GM19023 (cell line): Measurements from ENCODE around the gene PPOX.
A peak's percentile ranks its signal among the peaks of the same experiment; 100 is the strongest.

Source experiments
- ATAC-seq: cut with Tn5 transposase; IDR thresholded peaks from one replicate; pipeline ENCODE4 v1.9.1; 2021; ENCODE audit warnings: mild to moderate bottlenecking, moderate library complexity; ENCODE audit not compliant: unreplicated experiment

Gene PPOX

GRCh38 chr1:161153176-161153575 is 13.1 kb upstream of the PPOX start:
- ATAC-seq, result no peak

GRCh38 chr1:161153682-161154337 is 12.4 kb upstream of the PPOX start, which contains the start of gene UFC1:
Gene UFC1, plus strand, starts transcription at chr1:161153978. Its CDS starts 20 bp downstream, at chr1:161153998.
- ATAC-seq, result peak; percentile 94

- no peak for ATAC-seq
Measured at GRCh38 chr1:161157867-161158266, 8.4 kb upstream of the PPOX start.

- ATAC-seq, result no peak
Measured at GRCh38 chr1:161158316-161159010, 7.8 kb upstream of the PPOX start.

- peak; percentile 86 for ATAC-seq
Measured at GRCh38 chr1:161159087-161159912, 6.9 kb upstream of the PPOX start, which contains the start of gene USP21. Gene USP21, plus strand, starts transcription at chr1:161159500. Its CDS starts 1,141 bp downstream, at chr1:161160641.

GRCh38 chr1:161159913-161160243 is 6.3 kb upstream of the PPOX start:
- peak; percentile 34 for ATAC-seq

GRCh38 chr1:161160671-161161145 is 5.5 kb upstream of the PPOX start:
- no peak for ATAC-seq

- ATAC-seq, result no peak
Measured at GRCh38 chr1:161161652-161162051, 4.6 kb upstream of the PPOX start.

GRCh38 chr1:161162052-161162451 is 4.2 kb upstream of the PPOX start:
- ATAC-seq, result no peak

GRCh38 chr1:161162806-161163205 is 3.4 kb upstream of the PPOX start:
- ATAC-seq, result no peak

- ATAC-seq, result no peak
Measured at GRCh38 chr1:161163793-161164192, 2.4 kb upstream of the PPOX start.

- no peak for ATAC-seq
Measured at GRCh38 chr1:161164901-161165610, 1.2 kb upstream of the PPOX start.

- ATAC-seq, result peak; percentile 2
Measured at GRCh38 chr1:161166669-161167548, 683 bp downstream of the PPOX start.

- ATAC-seq, result no peak
Measured at GRCh38 chr1:161168906-161169305, 2.7 kb downstream of the PPOX start.

GRCh38 chr1:161171191-161171590 is 5.0 kb downstream of the PPOX start:
- no peak for ATAC-seq

- no peak for ATAC-seq
Measured at GRCh38 chr1:161171696-161172095, 5.5 kb downstream of the PPOX start.

GRCh38 chr1:161172349-161172748 is 6.1 kb downstream of the PPOX start:
- no peak for ATAC-seq

- no peak for ATAC-seq
Measured at GRCh38 chr1:161172776-161173376, 6.7 kb downstream of the PPOX start.

- no peak for ATAC-seq
Measured at GRCh38 chr1:161173711-161174110, 7.5 kb downstream of the PPOX start.
